Measurements from ENCODE around the gene SLC17A8. TPM values are rescaled to one million over a fixed set of nuclear protein-coding genes. Genes with fewer than 3 reads are reported as not detected.
"Not testable (repeated sequence)": the region's sequence is repeated elsewhere in the genome, so short reads cannot be mapped to it uniquely, and the experiment has no call there.

Gene SLC17A8
- polyA plus RNA-seq, 6 donors from 2014 or later = not detected

- Mint-ChIP-seq H3K36me3 (no peaks in the 10 kb centered on the region), H3K4me1 (no peaks in the 10 kb centered on the region), H3K27me3 (peaks cover 9 to 23% (median 11%) of the 10 kb centered on the region in 3 donors), H3K9me3 (peaks cover 0 to 4% (median 0%) of the 10 kb centered on the region in 7 donors), H3K4me3 (no peak overlapping the region), H3K27ac (no peak overlapping the region)
- ATAC-seq (ENCODE audit: low read depth in 2 of 2) (no peak), DNase-seq (no peak)
These were observed 48.0 kb downstream of the SLC17A8 start for GRCh38 chr12:100404769-100405407.

GRCh38 chr12:100413001-100413400 lies 56.1 kb downstream of the SLC17A8 start:
- no peaks in the 10 kb centered on the region for H3K4me1 Mint-ChIP-seq
- H3K9me3 Mint-ChIP-seq = peaks cover 0 to 4% (median 0%) of the 10 kb centered on the region in 7 donors
- no peaks in the 10 kb centered on the region for H3K36me3 Mint-ChIP-seq
- H3K4me3 Mint-ChIP-seq = no peak overlapping the region
- no peak overlapping the region for H3K27ac Mint-ChIP-seq
- peaks cover 11 to 19% (median 13%) of the 10 kb centered on the region in 3 donors for H3K27me3 Mint-ChIP-seq
- DNase-seq (no peak), ATAC-seq (ENCODE audit: low read depth in 2 of 2) (no peak)

GRCh38 chr12:100414739-100415138 lies 57.9 kb downstream of the SLC17A8 start:
- Mint-ChIP-seq H3K36me3 (no peaks in the 10 kb centered on the region), H3K27me3 (peaks cover 3 to 11% (median 10%) of the 10 kb centered on the region in 3 donors), H3K27ac (no peak overlapping the region), H3K4me1 (no peaks in the 10 kb centered on the region), H3K4me3 (no peak overlapping the region), H3K9me3 (peaks cover 0 to 2% (median 0%) of the 10 kb centered on the region in 7 donors)
- ATAC-seq (ENCODE audit: low read depth in 2 of 2) (no peak), DNase-seq (no peak)

GRCh38 chr12:100422646-100423045 lies 65.8 kb downstream of the SLC17A8 start:
- Mint-ChIP-seq H3K4me3 (no peak overlapping the region), H3K9me3 (peaks cover 5 to 17% (median 9%) of the 10 kb centered on the region in 7 donors), H3K4me1 (no peaks in the 10 kb centered on the region), H3K27me3 (peaks cover 0 to 11% (median 0%) of the 10 kb centered on the region in 3 donors), H3K27ac (no peak overlapping the region), H3K36me3 (peaks cover 0 to 13% of the 10 kb centered on the region in 2 donors)
- no peak for DNase-seq
- ATAC-seq (ENCODE audit: low read depth in 2 of 2) = no peak

GRCh38 chr12:100426145-100426544 lies 69.3 kb downstream of the SLC17A8 start:
- Mint-ChIP-seq H3K36me3 (peaks cover 0 to 16% of the 10 kb centered on the region in 2 donors), H3K27ac (no peak overlapping the region), H3K4me1 (no peaks in the 10 kb centered on the region), H3K4me3 (no peak overlapping the region), H3K9me3 (peaks cover 5 to 18% (median 15%) of the 10 kb centered on the region in 7 donors), H3K27me3 (peaks cover 0 to 11% (median 0%) of the 10 kb centered on the region in 3 donors)
- DNase-seq (no peak), ATAC-seq (ENCODE audit: low read depth in 2 of 2) (no peak)

- Mint-ChIP-seq H3K4me3 (no peak overlapping the region), H3K9me3 (peaks cover 5 to 18% (median 15%) of the 10 kb centered on the region in 7 donors), H3K27ac (no peak overlapping the region), H3K27me3 (peaks cover 0 to 11% (median 0%) of the 10 kb centered on the region in 3 donors), H3K36me3 (peaks cover 0 to 16% of the 10 kb centered on the region in 2 donors), H3K4me1 (no peaks in the 10 kb centered on the region)
- ATAC-seq (ENCODE audit: low read depth in 2 of 2) (no peak), DNase-seq (no peak)
These were observed 70.2 kb downstream of the SLC17A8 start for GRCh38 chr12:100427078-100427477.

DNA sequence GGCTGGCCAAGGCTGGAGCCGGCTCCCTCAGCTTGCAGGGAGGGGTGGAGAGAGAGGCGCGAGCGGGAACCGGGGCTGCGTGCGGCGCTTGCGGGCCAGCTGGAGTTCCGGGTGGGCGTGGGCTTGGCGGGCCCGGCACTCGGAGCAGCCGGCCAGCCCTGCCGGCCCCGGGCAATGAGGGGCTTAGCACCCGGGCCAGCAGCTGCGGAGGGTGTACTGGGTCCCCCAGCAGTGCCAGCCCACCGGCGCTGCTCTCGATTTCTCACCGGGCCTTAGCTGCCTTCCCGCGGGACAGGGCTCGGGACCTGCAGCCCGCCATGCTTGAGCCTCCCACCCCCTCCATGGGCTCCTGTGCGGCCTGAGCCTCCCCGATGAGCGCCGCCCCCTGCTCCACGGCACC lies 73.4 kb downstream of the SLC17A8 start:
- not testable (repeated sequence) for H3K27ac Mint-ChIP-seq; ATAC-seq (ENCODE audit: low read depth in 2 of 2); DNase-seq; H3K4me1 Mint-ChIP-seq; H3K4me3 Mint-ChIP-seq
- Mint-ChIP-seq H3K9me3 (peaks cover 3 to 13% (median 6%) of the 10 kb centered on the region in 7 donors), H3K36me3 (peaks cover 0 to 16% of the 10 kb centered on the region in 2 donors), H3K27me3 (peaks cover 0 to 11% (median 7%) of the 10 kb centered on the region in 3 donors)

- Mint-ChIP-seq H3K27me3 (peaks cover 8 to 15% (median 11%) of the 10 kb centered on the region in 3 donors), H3K4me3 (no peak overlapping the region), H3K27ac (no peak overlapping the region), H3K4me1 (no peaks in the 10 kb centered on the region), H3K36me3 (no peaks in the 10 kb centered on the region), H3K9me3 (peaks cover 0 to 6% (median 0%) of the 10 kb centered on the region in 7 donors)
- ATAC-seq (ENCODE audit: low read depth in 2 of 2) (no peak), DNase-seq (no peak)
These were observed 76.8 kb downstream of the SLC17A8 start for GRCh38 chr12:100433701-100434100.

- no peak for ATAC-seq (ENCODE audit: low read depth in 2 of 2)
- no peak overlapping the region for H3K4me3 Mint-ChIP-seq
- no peaks in the 10 kb centered on the region for H3K36me3 Mint-ChIP-seq
- no peak overlapping the region for H3K27ac Mint-ChIP-seq
- H3K9me3 Mint-ChIP-seq = peaks cover 0 to 6% (median 0%) of the 10 kb centered on the region in 7 donors
- peaks cover 8 to 15% (median 11%) of the 10 kb centered on the region in 3 donors for H3K27me3 Mint-ChIP-seq
- H3K4me1 Mint-ChIP-seq = no peaks in the 10 kb centered on the region
- DNase-seq = no peak
These were observed 77.3 kb downstream of the SLC17A8 start for GRCh38 chr12:100434177-100434576.

DNA sequence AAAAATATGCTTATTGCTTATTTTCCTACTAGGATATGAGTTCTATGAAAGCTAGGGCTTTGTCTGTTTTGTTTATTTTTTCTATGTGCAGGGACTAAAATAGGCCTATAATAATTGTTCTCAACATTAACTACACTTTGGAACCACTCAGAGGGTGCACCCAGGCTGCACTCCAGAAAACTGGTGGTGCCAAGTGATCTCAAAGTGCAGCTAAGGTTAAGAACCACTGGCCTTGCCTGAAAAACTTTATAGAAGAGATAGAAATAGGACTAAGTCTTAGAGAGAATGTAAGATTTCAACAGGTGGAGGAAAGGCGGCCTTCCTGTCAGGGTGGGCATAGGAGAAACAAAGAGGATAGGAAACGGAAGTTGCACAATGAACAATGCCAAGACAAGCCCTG lies 79.1 kb downstream of the SLC17A8 start:
- Mint-ChIP-seq H3K4me1 (no peaks in the 10 kb centered on the region), H3K27me3 (peaks cover 11 to 15% (median 14%) of the 10 kb centered on the region in 3 donors), H3K9me3 (peaks cover 0 to 5% (median 0%) of the 10 kb centered on the region in 7 donors), H3K27ac (no peak overlapping the region), H3K36me3 (no peaks in the 10 kb centered on the region), H3K4me3 (no peak overlapping the region)
- no peak for ATAC-seq (ENCODE audit: low read depth in 2 of 2)
- DNase-seq = no peak

DNA sequence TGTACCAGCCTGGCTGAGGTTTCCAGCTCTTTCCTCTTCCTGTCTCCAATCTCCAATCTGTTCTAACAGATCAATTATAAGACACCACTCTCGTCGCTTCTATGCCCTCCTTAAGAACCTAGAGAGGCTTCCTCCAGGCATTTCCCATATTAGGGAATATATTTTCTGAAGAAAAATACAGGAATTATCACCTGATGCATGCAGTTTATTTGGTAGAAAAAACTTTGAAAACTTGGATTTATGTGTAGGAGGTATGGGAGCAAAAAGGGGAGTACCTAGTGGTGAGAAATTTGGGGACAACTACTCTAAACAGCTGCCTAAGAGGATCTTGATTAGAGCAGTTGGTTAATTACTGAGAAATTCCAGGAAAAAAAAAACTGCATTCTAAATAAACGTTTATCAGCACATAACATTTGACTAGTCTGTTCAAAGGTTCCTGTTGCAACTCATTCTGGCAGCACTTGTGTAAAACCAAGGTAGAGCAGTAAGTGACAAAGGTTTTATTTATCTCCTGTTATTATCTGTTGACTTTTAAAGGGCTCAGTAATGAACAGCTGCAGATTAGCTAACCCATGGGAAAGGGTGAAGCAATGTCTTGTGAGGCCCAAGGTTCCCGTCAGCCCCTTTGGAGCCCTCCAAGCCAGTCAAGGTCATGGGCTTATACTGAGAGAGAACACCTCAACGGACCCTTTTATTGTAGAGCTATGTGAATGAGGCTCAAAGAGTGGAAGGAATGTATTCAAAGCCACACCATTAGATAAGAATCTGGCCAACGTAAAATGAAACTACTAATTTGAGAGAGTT lies 80.4 kb downstream of the SLC17A8 start:
- H3K36me3 Mint-ChIP-seq = no peaks in the 10 kb centered on the region
- H3K27ac Mint-ChIP-seq = no peak overlapping the region

GRCh38 chr12:100439797-100440196 lies 82.9 kb downstream of the SLC17A8 start:
- Mint-ChIP-seq H3K27ac (no peak overlapping the region), H3K9me3 (peaks cover 0 to 5% (median 0%) of the 10 kb centered on the region in 7 donors), H3K36me3 (no peaks in the 10 kb centered on the region), H3K4me3 (no peak overlapping the region), H3K27me3 (peaks cover 11 to 16% (median 14%) of the 10 kb centered on the region in 3 donors), H3K4me1 (no peaks in the 10 kb centered on the region)
- no peak for DNase-seq
- no peak for ATAC-seq (ENCODE audit: low read depth in 2 of 2)

More for the DNA sequence above, 80.4 kb downstream of the SLC17A8 start:
- DNase-seq = no peak
- ATAC-seq (ENCODE audit: low read depth in 2 of 2) = no peak
- H3K4me3 Mint-ChIP-seq = no peak overlapping the region
- peaks cover 0 to 5% (median 0%) of the 10 kb centered on the region in 7 donors for H3K9me3 Mint-ChIP-seq
- H3K4me1 Mint-ChIP-seq = no peaks in the 10 kb centered on the region
- peaks cover 11 to 15% (median 14%) of the 10 kb centered on the region in 3 donors for H3K27me3 Mint-ChIP-seq

DNA sequence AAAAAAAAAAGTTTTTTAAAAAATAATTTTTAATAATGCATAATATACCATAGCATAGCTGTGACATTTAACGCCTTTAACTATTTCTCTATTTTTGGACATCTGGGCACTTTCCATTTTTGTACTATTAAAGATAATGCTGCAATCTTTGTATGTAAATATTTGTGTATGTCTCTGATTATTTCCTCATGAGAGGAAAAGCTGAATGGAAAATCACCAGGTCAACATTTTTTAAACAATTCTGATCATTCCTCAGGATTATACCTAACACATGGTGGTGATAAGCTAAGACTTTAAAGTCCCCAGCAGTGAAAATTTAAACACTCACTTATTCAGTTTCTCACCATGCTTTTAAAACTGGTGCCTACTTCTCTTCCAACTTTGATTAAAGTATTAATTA lies 85.5 kb downstream of the SLC17A8 start:
- no peak for ATAC-seq (ENCODE audit: low read depth in 2 of 2)
- Mint-ChIP-seq H3K4me3 (no peak overlapping the region), H3K9me3 (peaks cover 0 to 5% (median 0%) of the 10 kb centered on the region in 7 donors), H3K36me3 (no peaks in the 10 kb centered on the region), H3K27me3 (peaks cover 19 to 23% (median 23%) of the 10 kb centered on the region in 3 donors), H3K4me1 (no peaks in the 10 kb centered on the region), H3K27ac (no peak overlapping the region)
- DNase-seq = no peak

Data from naive B cell (primary cell).